MM.1S (cell line): ENCODE data around the gene CYB5RL.

Experiments used
- DNase-seq: peaks from one replicate; pipeline ENCODE4 v3.0.0-alpha.2; 2015
- H2AFZ ChIP-seq: fragments of 300-600 bp; sonication (generic); 2 replicates; pipeline ENCODE4 v1.6.0; 2016; ENCODE audit warnings: antibody characterized with exemption, low read length
- H3F3A ChIP-seq: fragments of 300-600 bp; sonication (generic); 2 replicates; pipeline ENCODE4 v1.6.1; 2016; ENCODE audit warnings: mild to moderate bottlenecking, antibody characterized with exemption, low read length, moderate library complexity, mixed read lengths; ENCODE audit not compliant: insufficient read depth
- H3K27ac ChIP-seq: fragments of 300-600 bp; sonication (generic); 2 replicates; pipeline ENCODE4 v1.5.1; 2016; ENCODE audit warnings: mild to moderate bottlenecking, low read length
- H3K27me3 ChIP-seq: fragments of 300-600 bp; sonication (generic); replicated peaks from 2 replicates; pipeline ENCODE4 v1.6.0; 2016; ENCODE audit warnings: low read length; ENCODE audit not compliant: insufficient read depth
- H3K36me3 ChIP-seq: fragments of 300-600 bp; sonication (generic); replicated peaks from 2 replicates; pipeline ENCODE4 v1.6.1; 2016; ENCODE audit warnings: mild to moderate bottlenecking, low read length, mixed read lengths; ENCODE audit not compliant: insufficient read depth
- H3K4me1 ChIP-seq: fragments of 300-600 bp; sonication (generic); 2 replicates; pipeline ENCODE4 v1.6.1; 2016; ENCODE audit warnings: low read length, mixed read lengths
- H3K4me2 ChIP-seq: fragments of 300-600 bp; sonication (generic); 2 replicates; pipeline ENCODE4 v1.6.0; 2016; ENCODE audit warnings: low read depth, low read length
- H3K4me3 ChIP-seq: fragments of 300-600 bp; sonication (generic); 2 replicates; pipeline ENCODE4 v1.5.1; 2016; ENCODE audit warnings: low read length, mixed read lengths
- H3K79me2 ChIP-seq: fragments of 300-600 bp; sonication (generic); 2 replicates; pipeline ENCODE4 v1.6.1; 2016; ENCODE audit warnings: mixed run types, low read length, mixed read lengths
- H3K9ac ChIP-seq: fragments of 300-600 bp; sonication (generic); 2 replicates; pipeline ENCODE4 v1.6.1; 2016; ENCODE audit warnings: low read length, mixed read lengths
- H3K9me2 ChIP-seq: fragments of 300-600 bp; sonication (generic); replicated peaks from 2 replicates; pipeline ENCODE4 v1.6.1; 2016; ENCODE audit warnings: mild to moderate bottlenecking, low read length, mixed read lengths; ENCODE audit not compliant: insufficient read depth
- H3K9me3 ChIP-seq: fragments of 300-600 bp; sonication (generic); replicated peaks from 2 replicates; pipeline ENCODE4 v1.6.1; 2016; ENCODE audit warnings: mild to moderate bottlenecking, low read length, mixed read lengths; ENCODE audit not compliant: insufficient read depth
- H4K20me1 ChIP-seq: fragments of 300-600 bp; sonication (generic); 2 replicates; pipeline ENCODE4 v1.6.1; 2016; ENCODE audit warnings: mild to moderate bottlenecking, low read length, moderate library complexity, mixed read lengths; ENCODE audit not compliant: insufficient read depth
- CTCF ChIP-seq: fragments of 300-600 bp; sonication (generic); IDR thresholded peaks from 2 replicates; pipeline ENCODE4 v1.5.1; 2016; ENCODE audit warnings: antibody characterized with exemption, low read length, mixed read lengths
- EZH2 ChIP-seq: fragments of 300-600 bp; sonication (generic); optimal IDR thresholded peaks from 2 replicates; pipeline ENCODE3; 2017; ENCODE audit warnings: low read depth, mild to moderate bottlenecking, antibody characterized with exemption, low read length, mixed read lengths
- EZH2phosphoT487 ChIP-seq: fragments of 300-600 bp; sonication (generic); IDR thresholded peaks from 2 replicates; pipeline ENCODE4 v1.6.1; 2018; ENCODE audit warnings: antibody characterized with exemption, low read length

The CYB5RL gene

GRCh38 chr1:54180701-54181360 is 19.0 kb downstream of the CYB5RL start:
- H3K9ac ChIP-seq, result no peak overlapping the region
- no peak overlapping the region for H2AFZ ChIP-seq
- DNase-seq, result no peak
- TF ChIP-seq CTCF, result no peak
- TF ChIP-seq EZH2phosphoT487, result no peak
- TF ChIP-seq EZH2, result no peak
- no peaks in the 10 kb centered on the region for H3K27me3 ChIP-seq
- no peaks in the 10 kb centered on the region for H3K36me3 ChIP-seq
- H3K4me3 ChIP-seq, result no peak overlapping the region
- H3F3A ChIP-seq, result no peaks in the 10 kb centered on the region
- no peak overlapping the region for H3K4me2 ChIP-seq
- H3K9me2 ChIP-seq, result no peaks in the 10 kb centered on the region
- no peaks in the 10 kb centered on the region for H3K79me2 ChIP-seq
- no peaks in the 10 kb centered on the region for H3K4me1 ChIP-seq
- no peak overlapping the region for H3K27ac ChIP-seq
- no peaks in the 10 kb centered on the region for H4K20me1 ChIP-seq
- no peaks in the 10 kb centered on the region for H3K9me3 ChIP-seq

DNA sequence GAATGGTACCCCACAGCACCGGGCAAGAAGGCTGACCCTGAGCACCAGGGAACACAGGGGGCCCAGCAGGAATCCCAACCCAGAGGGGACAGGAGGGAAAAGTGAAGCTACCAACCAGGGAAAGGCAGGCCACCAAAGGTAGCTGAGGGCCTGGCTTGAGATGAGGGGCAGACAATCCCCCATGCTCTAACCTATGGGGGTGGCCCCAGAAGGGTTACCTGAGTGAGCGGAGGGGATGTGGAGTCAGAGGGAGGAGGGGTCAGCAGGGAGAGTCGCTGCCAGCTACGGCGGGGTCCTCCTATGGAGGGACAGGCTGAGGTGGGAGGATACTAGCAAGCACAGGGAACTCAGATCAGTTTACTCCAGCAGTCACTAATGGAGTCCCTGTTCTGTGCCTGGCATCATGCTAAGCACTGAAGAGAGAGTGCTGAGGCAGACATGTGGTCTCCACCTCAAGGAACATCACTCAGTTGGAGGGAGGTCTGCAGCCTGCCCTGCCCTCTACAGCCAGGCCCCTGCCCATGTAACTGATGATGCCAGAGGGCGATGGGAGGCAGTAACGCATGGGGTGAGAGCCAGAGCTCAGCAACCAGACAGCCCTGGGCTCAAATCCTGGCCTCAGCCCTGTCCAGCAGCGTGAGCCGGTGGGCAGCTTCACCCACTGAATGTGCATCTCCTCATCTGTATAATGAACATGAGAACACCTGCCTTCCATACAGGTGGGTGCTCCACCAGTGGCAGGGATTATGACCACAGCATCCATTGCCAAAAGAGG is 21.3 kb downstream of the CYB5RL start:
- H3K27ac ChIP-seq, result no peak overlapping the region
- no peak for DNase-seq

GRCh38 chr1:54177726-54178125 is 22.1 kb downstream of the CYB5RL start:
- Histone ChIP-seq H3K4me1 (no peaks in the 10 kb centered on the region), H4K20me1 (no peaks in the 10 kb centered on the region), H3K4me3 (no peak overlapping the region), H3F3A (no peaks in the 10 kb centered on the region), H3K9ac (no peak overlapping the region), H3K4me2 (no peak overlapping the region), H3K9me3 (no peaks in the 10 kb centered on the region), H3K79me2 (no peaks in the 10 kb centered on the region), H2AFZ (no peak overlapping the region), H3K27ac (no peak overlapping the region), H3K36me3 (no peaks in the 10 kb centered on the region), H3K27me3 (no peaks in the 10 kb centered on the region), H3K9me2 (no peaks in the 10 kb centered on the region)
- no peak for DNase-seq
- TF ChIP-seq EZH2phosphoT487, result no peak

More for the DNA sequence above, 21.3 kb downstream of the CYB5RL start:
- no peak for TF ChIP-seq CTCF
- no peak for TF ChIP-seq EZH2phosphoT487
- TF ChIP-seq EZH2, result no peak
- H3K79me2 ChIP-seq, result no peaks in the 10 kb centered on the region
- no peaks in the 10 kb centered on the region for H3K9me3 ChIP-seq
- no peak overlapping the region for H3K4me2 ChIP-seq
- no peaks in the 10 kb centered on the region for H4K20me1 ChIP-seq
- H3K9ac ChIP-seq, result no peak overlapping the region
- H3K4me1 ChIP-seq, result no peaks in the 10 kb centered on the region
- H3F3A ChIP-seq, result no peaks in the 10 kb centered on the region
- no peak overlapping the region for H3K4me3 ChIP-seq
- no peaks in the 10 kb centered on the region for H3K27me3 ChIP-seq
- H3K36me3 ChIP-seq, result no peaks in the 10 kb centered on the region
- no peaks in the 10 kb centered on the region for H3K9me2 ChIP-seq
- no peak overlapping the region for H2AFZ ChIP-seq
